ENCODE results near the gene MAGEC1. TPM values are rescaled to one million over a fixed set of nuclear protein-coding genes. Genes with fewer than 3 reads are reported as not detected.
"Not testable (repeated sequence)": the region's sequence is repeated elsewhere in the genome, so short reads cannot be mapped to it uniquely, and the experiment has no call there.

Gene MAGEC1, protein sequence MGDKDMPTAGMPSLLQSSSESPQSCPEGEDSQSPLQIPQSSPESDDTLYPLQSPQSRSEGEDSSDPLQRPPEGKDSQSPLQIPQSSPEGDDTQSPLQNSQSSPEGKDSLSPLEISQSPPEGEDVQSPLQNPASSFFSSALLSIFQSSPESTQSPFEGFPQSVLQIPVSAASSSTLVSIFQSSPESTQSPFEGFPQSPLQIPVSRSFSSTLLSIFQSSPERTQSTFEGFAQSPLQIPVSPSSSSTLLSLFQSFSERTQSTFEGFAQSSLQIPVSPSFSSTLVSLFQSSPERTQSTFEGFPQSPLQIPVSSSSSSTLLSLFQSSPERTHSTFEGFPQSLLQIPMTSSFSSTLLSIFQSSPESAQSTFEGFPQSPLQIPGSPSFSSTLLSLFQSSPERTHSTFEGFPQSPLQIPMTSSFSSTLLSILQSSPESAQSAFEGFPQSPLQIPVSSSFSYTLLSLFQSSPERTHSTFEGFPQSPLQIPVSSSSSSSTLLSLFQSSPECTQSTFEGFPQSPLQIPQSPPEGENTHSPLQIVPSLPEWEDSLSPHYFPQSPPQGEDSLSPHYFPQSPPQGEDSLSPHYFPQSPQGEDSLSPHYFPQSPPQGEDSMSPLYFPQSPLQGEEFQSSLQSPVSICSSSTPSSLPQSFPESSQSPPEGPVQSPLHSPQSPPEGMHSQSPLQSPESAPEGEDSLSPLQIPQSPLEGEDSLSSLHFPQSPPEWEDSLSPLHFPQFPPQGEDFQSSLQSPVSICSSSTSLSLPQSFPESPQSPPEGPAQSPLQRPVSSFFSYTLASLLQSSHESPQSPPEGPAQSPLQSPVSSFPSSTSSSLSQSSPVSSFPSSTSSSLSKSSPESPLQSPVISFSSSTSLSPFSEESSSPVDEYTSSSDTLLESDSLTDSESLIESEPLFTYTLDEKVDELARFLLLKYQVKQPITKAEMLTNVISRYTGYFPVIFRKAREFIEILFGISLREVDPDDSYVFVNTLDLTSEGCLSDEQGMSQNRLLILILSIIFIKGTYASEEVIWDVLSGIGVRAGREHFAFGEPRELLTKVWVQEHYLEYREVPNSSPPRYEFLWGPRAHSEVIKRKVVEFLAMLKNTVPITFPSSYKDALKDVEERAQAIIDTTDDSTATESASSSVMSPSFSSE
- not detected in 2 replicates for total RNA-seq (2014; rRNA removed; shearing (Covaris generic); ENCODE audit: low replicate concordance)

DNA sequence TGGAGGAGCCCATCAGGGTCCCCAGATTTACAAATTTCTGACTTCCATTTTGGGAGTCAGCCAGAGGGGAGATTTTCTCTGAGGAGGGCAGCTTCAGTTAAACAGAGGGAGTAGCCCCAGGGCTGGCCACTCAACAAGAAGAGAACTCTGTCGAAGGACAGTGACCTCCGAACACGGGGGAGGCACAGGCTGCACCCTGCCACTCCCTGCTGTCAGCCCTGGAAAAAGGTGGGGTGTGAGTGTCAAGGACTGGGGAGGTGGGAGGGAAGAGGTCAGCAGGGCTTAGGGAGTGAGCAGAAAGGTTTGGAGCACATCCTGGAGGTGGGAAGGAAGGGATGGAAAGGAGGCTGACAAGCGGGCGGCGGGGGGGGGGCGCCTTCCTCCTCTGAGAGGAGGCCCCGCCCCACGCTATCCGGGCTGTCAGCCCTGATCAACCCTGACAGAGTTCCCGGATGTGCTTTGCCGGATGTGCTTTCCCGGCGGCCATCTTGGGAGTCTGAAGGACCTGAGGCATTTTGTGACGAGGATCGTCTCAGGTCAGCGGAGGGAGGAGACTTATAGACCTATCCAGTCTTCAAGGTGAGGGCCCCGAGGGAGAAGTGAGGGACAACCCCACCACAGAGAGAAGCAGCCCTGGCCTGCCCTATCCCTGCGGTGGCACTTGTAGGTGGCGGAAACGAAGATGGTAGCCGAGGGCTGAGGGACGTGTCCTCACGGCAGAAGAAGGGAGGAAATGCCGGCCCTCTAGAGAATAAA is at the start of gene MAGEC1:
Gene MAGEC1 (plus strand): TSS at position 495 of the 756 bp plus-strand sequence. CDS start 1,179 bp downstream, outside the sequence.
- Histone ChIP-seq H3K9me2 (replicated peaks; ENCODE audit: insufficient read depth, low read length) (no peaks in the 10 kb centered on the region), H3K9ac (ENCODE audit: low read length) (no peak within 1 kb of the TSS), H3K36me3 (ENCODE audit: insufficient read depth, low read length) (no peaks in the 10 kb centered on the region), H3K4me2 (ENCODE audit: low read depth, low read length, poor library complexity, severe bottlenecking) (no peak within 1 kb of the TSS), H3K27me3 (ENCODE audit: low read length) (no peaks in the 10 kb centered on the region), H3K79me2 (ENCODE audit: low read length) (no peaks in the 10 kb centered on the region), H3K27ac (ENCODE audit: low read length) (no peak within 1 kb of the TSS), H3K4me3 (ENCODE audit: low read length) (no peak within 1 kb of the TSS), H3K4me1 (ENCODE audit: low read length) (no peaks in the 10 kb centered on the region), H2AFZ (ENCODE audit: low read length) (no peak within 1 kb of the TSS), H3K9me3 (ENCODE audit: low read length) (peaks cover 23% of the 10 kb centered on the region), H4K20me1 (ENCODE audit: insufficient read depth, low read depth, low read length) (no peaks in the 10 kb centered on the region)
- DNase-seq, result no peak

DNA sequence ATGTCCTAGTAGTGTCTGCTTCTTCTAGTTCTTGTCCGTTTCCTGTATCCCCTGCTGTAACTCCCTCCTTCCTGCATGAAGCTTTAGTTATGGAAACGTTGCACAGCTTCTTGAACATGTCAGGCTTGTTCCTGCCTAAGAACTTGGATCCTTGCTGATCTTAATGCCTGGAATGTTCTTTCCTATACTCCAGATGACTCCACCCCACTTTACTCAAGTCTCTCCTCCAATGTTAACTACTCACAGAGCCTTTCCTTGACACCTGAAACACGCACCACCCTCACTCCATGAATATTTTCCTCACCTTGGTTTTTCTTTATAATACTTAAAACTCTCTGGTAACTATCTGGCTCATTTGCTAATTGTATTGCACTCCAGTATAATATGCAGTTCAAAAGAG is 46.2 kb upstream of the MAGEC1 start:
- Histone ChIP-seq H3K27me3 (ENCODE audit: low read length) (no peaks in the 10 kb centered on the region), H3K36me3 (ENCODE audit: insufficient read depth, low read length) (no peaks in the 10 kb centered on the region), H3K9ac (ENCODE audit: low read length) (no peak overlapping the region), H2AFZ (ENCODE audit: low read length) (no peak overlapping the region), H3K79me2 (ENCODE audit: low read length) (no peaks in the 10 kb centered on the region), H3K4me3 (ENCODE audit: low read length) (no peak overlapping the region), H3K4me2 (ENCODE audit: low read depth, low read length, poor library complexity, severe bottlenecking) (no peak overlapping the region), H4K20me1 (ENCODE audit: insufficient read depth, low read depth, low read length) (no peaks in the 10 kb centered on the region), H3K9me3 (ENCODE audit: low read length) (peaks cover 24% of the 10 kb centered on the region), H3K27ac (ENCODE audit: low read length) (no peak overlapping the region), H3K4me1 (ENCODE audit: low read length) (no peaks in the 10 kb centered on the region), H3K9me2 (replicated peaks; ENCODE audit: insufficient read depth, low read length) (no peaks in the 10 kb centered on the region)
- no peak for DNase-seq

DNA sequence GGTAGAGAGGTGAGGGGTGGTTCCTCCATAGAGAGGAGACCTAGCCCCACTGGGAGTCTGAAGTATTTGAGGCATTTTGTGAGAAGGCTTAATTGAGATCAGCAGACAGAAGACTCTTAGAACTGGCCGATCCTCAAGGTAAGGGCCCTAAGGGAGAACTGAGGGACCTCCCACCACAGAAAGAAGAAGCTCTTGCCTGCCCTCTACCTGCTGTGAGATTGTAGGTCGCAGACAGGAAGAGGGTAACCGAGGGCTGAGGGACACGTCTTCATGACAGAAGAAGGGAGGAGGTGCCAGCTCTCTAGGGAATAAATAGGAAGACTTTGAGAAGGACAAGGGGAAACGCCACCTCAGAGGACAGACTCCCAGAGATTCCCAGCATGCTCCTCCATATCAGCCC is 24.1 kb upstream of the MAGEC1 start:
- H3K4me2 ChIP-seq (ENCODE audit: low read depth, low read length, poor library complexity, severe bottlenecking), result no peak overlapping the region
- H3K9ac ChIP-seq (ENCODE audit: low read length), result no peak overlapping the region
- H3K27ac ChIP-seq (ENCODE audit: low read length), result no peak overlapping the region
- H3K27me3 ChIP-seq (ENCODE audit: low read length), result no peaks in the 10 kb centered on the region
- H3K9me3 ChIP-seq (ENCODE audit: low read length), result peaks cover 13% of the 10 kb centered on the region
- H3K79me2 ChIP-seq (ENCODE audit: low read length), result no peaks in the 10 kb centered on the region
- no peak overlapping the region for H3K4me3 ChIP-seq (ENCODE audit: low read length)
- H3K9me2 ChIP-seq (replicated peaks; ENCODE audit: insufficient read depth, low read length), result no peaks in the 10 kb centered on the region
- DNase-seq, result no peak
- H2AFZ ChIP-seq (ENCODE audit: low read length), result no peak overlapping the region
- H3K36me3 ChIP-seq (ENCODE audit: insufficient read depth, low read length), result no peaks in the 10 kb centered on the region
- no peaks in the 10 kb centered on the region for H4K20me1 ChIP-seq (ENCODE audit: insufficient read depth, low read depth, low read length)
- no peaks in the 10 kb centered on the region for H3K4me1 ChIP-seq (ENCODE audit: low read length)

DNA sequence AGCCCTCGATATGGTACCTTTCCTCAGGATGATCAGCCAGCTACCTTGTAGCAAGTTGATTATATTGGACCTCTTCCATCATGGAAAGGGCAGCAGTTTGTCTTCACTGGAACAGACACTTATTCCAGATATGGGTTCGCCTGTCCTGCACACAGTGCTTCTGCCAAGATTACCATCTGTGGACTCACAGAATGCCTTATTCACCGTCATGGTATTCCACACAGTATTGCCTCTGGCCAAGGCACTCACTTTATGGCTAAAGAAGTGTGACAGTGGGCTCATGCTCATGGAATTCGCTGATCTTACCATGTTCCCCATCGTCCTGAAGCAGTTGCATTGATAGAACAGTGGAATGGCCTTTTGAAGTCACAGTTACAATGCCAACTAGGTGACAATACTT is 14.9 kb upstream of the MAGEC1 start:
- H3K27me3 ChIP-seq (ENCODE audit: low read length); H2AFZ ChIP-seq (ENCODE audit: low read length); H3K9me2 ChIP-seq (replicated peaks; ENCODE audit: insufficient read depth, low read length); H3K27ac ChIP-seq (ENCODE audit: low read length); DNase-seq; H3K4me3 ChIP-seq (ENCODE audit: low read length); H3K9ac ChIP-seq (ENCODE audit: low read length); H3K4me2 ChIP-seq (ENCODE audit: low read depth, low read length, poor library complexity, severe bottlenecking); H4K20me1 ChIP-seq (ENCODE audit: insufficient read depth, low read depth, low read length); H3K79me2 ChIP-seq (ENCODE audit: low read length); H3K9me3 ChIP-seq (ENCODE audit: low read length); H3K4me1 ChIP-seq (ENCODE audit: low read length); H3K36me3 ChIP-seq (ENCODE audit: insufficient read depth, low read length): not testable (repeated sequence)

DNA sequence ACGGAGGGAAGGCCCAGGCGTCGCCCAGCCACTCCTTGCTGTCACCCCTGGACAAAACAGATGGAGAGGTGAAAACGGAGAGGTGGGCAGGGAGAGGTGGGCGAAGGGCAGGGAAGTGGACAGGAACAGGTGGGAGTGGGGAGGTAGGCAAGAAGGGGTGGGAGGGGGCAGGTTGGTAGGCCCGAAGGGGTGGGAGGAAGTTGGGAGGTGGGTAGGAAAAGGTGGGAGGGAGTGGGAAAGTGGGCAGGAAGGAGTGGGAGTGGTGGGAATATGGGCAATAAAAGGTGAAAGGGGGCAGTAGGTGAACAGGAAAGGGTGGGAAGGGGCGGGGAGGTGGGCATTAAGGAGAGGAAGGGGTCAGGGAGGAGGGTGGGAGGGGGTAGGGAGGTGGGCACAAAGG is 9.0 kb upstream of the MAGEC1 start:
- H3K9me3 ChIP-seq (ENCODE audit: low read length), result peaks cover 4% of the 10 kb centered on the region; the same call in 1 of the 2 replicates

DNA sequence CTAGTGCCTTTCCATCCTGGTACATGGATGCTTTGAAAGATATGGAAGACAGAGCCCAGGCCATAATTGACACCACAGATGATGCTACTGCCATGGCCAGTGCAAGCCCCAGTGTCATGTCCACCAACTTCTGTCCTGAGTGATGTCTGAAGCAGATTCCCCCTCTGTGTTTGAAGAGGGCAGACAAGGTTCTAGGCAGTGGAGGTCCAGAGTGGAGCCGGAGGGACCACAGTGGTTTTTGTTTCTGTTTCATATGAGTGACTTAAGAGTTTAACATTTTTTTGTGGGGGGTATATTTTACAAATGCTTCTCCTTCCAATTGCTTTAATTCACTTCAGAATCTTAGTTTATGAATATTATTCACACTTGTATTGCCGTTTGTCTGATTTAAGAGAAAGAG is 6.0 kb upstream of the MAGEC1 start:
- H3K79me2 ChIP-seq (ENCODE audit: low read length), result no peaks in the 10 kb centered on the region
- H3K4me1 ChIP-seq (ENCODE audit: low read length), result no peaks in the 10 kb centered on the region
- no peak overlapping the region for H3K4me2 ChIP-seq (ENCODE audit: low read depth, low read length, poor library complexity, severe bottlenecking)
- no peak overlapping the region for H2AFZ ChIP-seq (ENCODE audit: low read length)
- H3K9me3 ChIP-seq (ENCODE audit: low read length), result peaks cover 8% of the 10 kb centered on the region
- H3K9ac ChIP-seq (ENCODE audit: low read length), result no peak overlapping the region
- no peaks in the 10 kb centered on the region for H3K9me2 ChIP-seq (replicated peaks; ENCODE audit: insufficient read depth, low read length)
- H4K20me1 ChIP-seq (ENCODE audit: insufficient read depth, low read depth, low read length), result no peaks in the 10 kb centered on the region
- H3K4me3 ChIP-seq (ENCODE audit: low read length), result no peak overlapping the region
- no peaks in the 10 kb centered on the region for H3K27me3 ChIP-seq (ENCODE audit: low read length)
- DNase-seq, result no peak
- H3K36me3 ChIP-seq (ENCODE audit: insufficient read depth, low read length), result no peaks in the 10 kb centered on the region
- no peak overlapping the region for H3K27ac ChIP-seq (ENCODE audit: low read length)

More for the DNA sequence above, 9.0 kb upstream of the MAGEC1 start:
- Histone ChIP-seq H2AFZ (ENCODE audit: low read length) (no peak overlapping the region), H3K9me2 (replicated peaks; ENCODE audit: insufficient read depth, low read length) (no peaks in the 10 kb centered on the region), H3K4me2 (ENCODE audit: low read depth, low read length, poor library complexity, severe bottlenecking) (no peak overlapping the region), H3K4me1 (ENCODE audit: low read length) (no peaks in the 10 kb centered on the region), H3K9ac (ENCODE audit: low read length) (no peak overlapping the region), H3K4me3 (ENCODE audit: low read length) (no peak overlapping the region), H3K27me3 (ENCODE audit: low read length) (no peaks in the 10 kb centered on the region), H3K36me3 (ENCODE audit: insufficient read depth, low read length) (no peaks in the 10 kb centered on the region), H4K20me1 (ENCODE audit: insufficient read depth, low read depth, low read length) (no peaks in the 10 kb centered on the region), H3K27ac (ENCODE audit: low read length) (no peak overlapping the region), H3K79me2 (ENCODE audit: low read length) (no peaks in the 10 kb centered on the region)
- DNase-seq, result no peak

DNA sequence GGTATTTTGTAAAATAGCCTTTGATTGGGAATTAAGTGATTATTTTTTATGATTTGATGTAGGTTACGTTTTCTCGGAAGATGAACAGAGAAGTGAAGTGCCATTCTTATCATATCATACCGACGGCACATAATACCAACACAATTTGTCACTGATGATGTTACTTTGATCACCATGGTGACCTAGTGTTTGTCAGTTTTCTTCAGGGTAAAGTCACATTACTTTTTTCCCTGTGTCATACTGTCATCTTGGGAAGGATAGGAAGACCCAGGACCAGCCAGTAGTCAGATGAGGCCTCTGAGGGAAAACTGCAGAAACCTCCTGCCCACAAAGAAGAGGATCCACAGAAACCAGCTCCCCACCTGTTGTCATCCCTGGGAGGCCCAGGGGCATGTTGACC is 1.3 kb upstream of the MAGEC1 start:
- DNase-seq, result no peak
- Histone ChIP-seq H3K9ac (ENCODE audit: low read length) (no peak overlapping the region), H3K4me2 (ENCODE audit: low read depth, low read length, poor library complexity, severe bottlenecking) (no peak overlapping the region), H2AFZ (ENCODE audit: low read length) (no peak overlapping the region), H3K4me3 (ENCODE audit: low read length) (no peak overlapping the region), H4K20me1 (ENCODE audit: insufficient read depth, low read depth, low read length) (no peaks in the 10 kb centered on the region), H3K9me2 (replicated peaks; ENCODE audit: insufficient read depth, low read length) (no peaks in the 10 kb centered on the region), H3K9me3 (ENCODE audit: low read length) (peaks cover 16% of the 10 kb centered on the region; the same call in 1 of the 2 replicates), H3K27me3 (ENCODE audit: low read length) (no peaks in the 10 kb centered on the region), H3K4me1 (ENCODE audit: low read length) (no peaks in the 10 kb centered on the region), H3K27ac (ENCODE audit: low read length) (no peak overlapping the region), H3K79me2 (ENCODE audit: low read length) (no peaks in the 10 kb centered on the region), H3K36me3 (ENCODE audit: insufficient read depth, low read length) (no peaks in the 10 kb centered on the region)
